NCI-H524 (cell line): ENCODE data around the gene CHST6.
"Not testable (repeated sequence)": the region's sequence is repeated elsewhere in the genome, so short reads cannot be mapped to it uniquely, and the experiment has no call there.

Experiments used
- DNase-seq, 2 experiments: peaks; one replicate each; lab custom pipeline; 2025; lab: John Stamatoyannopoulos, UW

The CHST6 gene

GRCh38 chr16:75503801-75504200 lies 8.6 kb upstream of the CHST6 start:
- no peak for DNase-seq

- DNase-seq = no peak
Measured at GRCh38 chr16:75502916-75503605, 7.8 kb upstream of the CHST6 start.

GRCh38 chr16:75501820-75502219 lies 6.6 kb upstream of the CHST6 start:
- not testable (repeated sequence) for DNase-seq

- no peak for DNase-seq
Measured at GRCh38 chr16:75501359-75501758, 6.1 kb upstream of the CHST6 start.

- peak in 1 of 2 experiments; percentile 46 for DNase-seq
Measured at GRCh38 chr16:75498605-75499322, 3.5 kb upstream of the CHST6 start.

- no peak for DNase-seq
Measured at GRCh38 chr16:75497558-75497957, 2.3 kb upstream of the CHST6 start.

- no peak for DNase-seq
Measured at GRCh38 chr16:75494661-75495075, 573 bp downstream of the CHST6 start.

GRCh38 chr16:75494184-75494583 lies 1.1 kb downstream of the CHST6 start:
- no peak for DNase-seq

- DNase-seq = peak; percentile 40 to 78
Measured at GRCh38 chr16:75491876-75492275, 3.4 kb downstream of the CHST6 start.

- no peak for DNase-seq
Measured at GRCh38 chr16:75488322-75488721, 6.9 kb downstream of the CHST6 start.

- no peak for DNase-seq
Measured at GRCh38 chr16:75486676-75487313, 8.4 kb downstream of the CHST6 start.

GRCh38 chr16:75486014-75486675 lies 9.1 kb downstream of the CHST6 start:
- no peak for DNase-seq

- no peak for DNase-seq
Measured at GRCh38 chr16:75485230-75486013, 9.8 kb downstream of the CHST6 start.

- no peak for DNase-seq
Measured at GRCh38 chr16:75483222-75483621, 12.0 kb downstream of the CHST6 start.

- no peak for DNase-seq
Measured at GRCh38 chr16:75482434-75483205, 12.6 kb downstream of the CHST6 start.

GRCh38 chr16:75481475-75481874 lies 13.8 kb downstream of the CHST6 start:
- no peak for DNase-seq

- no peak for DNase-seq
Measured at GRCh38 chr16:75479421-75479990, 15.7 kb downstream of the CHST6 start.

GRCh38 chr16:75478480-75479345 lies 16.5 kb downstream of the CHST6 start:
- DNase-seq = no peak

GRCh38 chr16:75477680-75478473 lies 17.4 kb downstream of the CHST6 start:
- DNase-seq = no peak
